Measurements from ENCODE around the gene PAF1.
"Not testable (repeated sequence)": the region's sequence is repeated elsewhere in the genome, so short reads cannot be mapped to it uniquely, and the experiment has no call there.

The PAF1 gene

GRCh38 chr19:39349326-39349725 lies 41.6 kb downstream of the PAF1 start:
- no peak for DNase-seq

- no peak for DNase-seq
Observed at GRCh38 chr19:39347332-39348164, 43.4 kb downstream of the PAF1 start.

GRCh38 chr19:39345956-39346355 lies 45.0 kb downstream of the PAF1 start:
- DNase-seq: no peak

- no peak for DNase-seq
Observed at GRCh38 chr19:39342647-39343305, 48.1 kb downstream of the PAF1 start.

- DNase-seq: peak; percentile 96
Observed at GRCh38 chr19:39341719-39342604, 48.9 kb downstream of the PAF1 start, which contains the start of gene SAMD4B. TSS of gene SAMD4B (plus strand) at chr19:39342421. CDS start at chr19:39356894, 14,473 bp downstream.

GRCh38 chr19:39341129-39341718 lies 49.7 kb downstream of the PAF1 start:
- no peak for DNase-seq

- DNase-seq: not testable (repeated sequence)
Observed at GRCh38 chr19:39340156-39340555, 50.8 kb downstream of the PAF1 start.

GRCh38 chr19:39339674-39340073 lies 51.2 kb downstream of the PAF1 start:
- DNase-seq: no peak

GRCh38 chr19:39336483-39336882 lies 54.4 kb downstream of the PAF1 start:
- no peak for DNase-seq
